KMS-11 (cell line): ENCODE results near the gene FHIT.

Experiments used
- H2AFZ ChIP-seq: fragments of 200-600 bp; sonication (generic); 2 replicates; pipeline ENCODE4 v1.6.1; 2016; ENCODE audit warnings: antibody characterized with exemption, mixed run types, low read depth
- H3K27ac ChIP-seq: fragments of 200-600 bp; sonication (generic); 2 replicates; pipeline ENCODE4 v1.6.1; 2016; ENCODE audit warnings: mild to moderate bottlenecking, mixed run types
- H3K27me3 ChIP-seq: fragments of 200-600 bp; sonication (generic); 2 replicates; pipeline ENCODE4 v1.6.1; 2017; ENCODE audit warnings: mild to moderate bottlenecking, low read depth, mixed run types, moderate library complexity; ENCODE audit not compliant: insufficient read depth
- H3K36me3 ChIP-seq: fragments of 200-600 bp; sonication (generic); 2 replicates; pipeline ENCODE4 v1.6.1; 2017; ENCODE audit warnings: mild to moderate bottlenecking, mixed run types; ENCODE audit not compliant: insufficient read depth
- H3K4me1 ChIP-seq: fragments of 200-600 bp; sonication (generic); 2 replicates; pipeline ENCODE4 v1.6.1; 2016; ENCODE audit warnings: mild to moderate bottlenecking, low read depth, mixed run types; ENCODE audit not compliant: poor library complexity, severe bottlenecking
- H3K4me2 ChIP-seq: fragments of 200-600 bp; sonication (generic); 2 replicates; pipeline ENCODE4 v1.7.0; 2016; ENCODE audit warnings: mild to moderate bottlenecking, mixed run types
- H3K4me3 ChIP-seq: fragments of 200-600 bp; sonication (generic); IDR thresholded peaks from 2 replicates; pipeline ENCODE4 v1.6.1; 2017; ENCODE audit warnings: low read depth, low read length, mixed read lengths; ENCODE audit not compliant: insufficient read depth
- H3K79me2 ChIP-seq: fragments of 200-600 bp; sonication (generic); 2 replicates; pipeline ENCODE4 v1.6.1; 2016; ENCODE audit warnings: low read depth, mixed run types; ENCODE audit not compliant: insufficient read depth
- H3K9ac ChIP-seq: fragments of 200-600 bp; sonication (generic); 2 replicates; pipeline ENCODE4 v1.6.1; 2016; ENCODE audit warnings: mild to moderate bottlenecking, mixed run types
- H4K20me1 ChIP-seq: fragments of 200-600 bp; sonication (generic); 2 replicates; pipeline ENCODE4 v1.6.1; 2016; ENCODE audit warnings: mild to moderate bottlenecking, mixed run types; ENCODE audit not compliant: insufficient read depth
- TF ChIP-seq, protein P1 (sequence below): fragments of 200-600 bp; sonication (generic); conservative IDR thresholded peaks from 2 replicates; pipeline ENCODE4 v1.6.1; 2017; ENCODE audit warnings: low read depth, mild to moderate bottlenecking, antibody characterized with exemption, low read length, moderate library complexity, mixed read lengths

Gene FHIT

DNA sequence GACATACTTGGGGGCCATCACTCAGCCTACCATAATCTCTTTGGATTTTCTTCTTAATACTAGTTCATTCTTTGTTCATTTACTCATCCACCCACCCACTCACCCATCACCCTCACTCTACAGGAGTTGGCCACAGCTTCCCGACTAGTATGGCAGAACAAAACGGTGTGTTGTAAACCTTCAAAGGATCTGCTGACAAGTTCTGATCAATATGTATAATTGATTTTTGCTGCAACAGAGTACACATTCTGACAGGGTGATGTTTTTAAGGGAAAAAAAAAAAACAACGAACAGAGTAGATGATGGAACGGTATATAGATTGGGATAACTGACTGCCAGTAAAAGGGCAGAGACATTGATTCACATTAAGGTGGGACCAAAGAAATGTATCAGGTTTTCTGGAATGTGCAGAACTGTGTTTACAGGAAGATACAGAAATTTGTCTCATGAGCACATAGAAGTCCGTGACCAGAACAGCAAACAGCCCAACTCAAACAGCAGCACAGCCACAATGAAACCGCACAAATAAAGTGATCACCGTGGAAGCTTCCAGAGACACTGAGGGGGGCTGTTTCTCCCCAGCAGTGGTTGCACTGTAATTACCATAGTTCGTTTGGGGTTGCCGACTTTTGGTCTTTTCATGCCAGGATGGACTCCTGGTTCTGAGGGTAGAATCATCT, 931.9 kb downstream of the FHIT start:
- Histone ChIP-seq H2AFZ (no peak overlapping the region), H3K79me2 (no peaks in the 10 kb centered on the region), H4K20me1 (no peaks in the 10 kb centered on the region), H3K4me3 (no peak overlapping the region), H3K4me2 (no peak overlapping the region), H3K4me1 (no peaks in the 10 kb centered on the region), H3K36me3 (no peaks in the 10 kb centered on the region), H3K27ac (no peak overlapping the region), H3K9ac (no peak overlapping the region), H3K27me3 (no peaks in the 10 kb centered on the region)
- TF ChIP-seq, protein P1, sequence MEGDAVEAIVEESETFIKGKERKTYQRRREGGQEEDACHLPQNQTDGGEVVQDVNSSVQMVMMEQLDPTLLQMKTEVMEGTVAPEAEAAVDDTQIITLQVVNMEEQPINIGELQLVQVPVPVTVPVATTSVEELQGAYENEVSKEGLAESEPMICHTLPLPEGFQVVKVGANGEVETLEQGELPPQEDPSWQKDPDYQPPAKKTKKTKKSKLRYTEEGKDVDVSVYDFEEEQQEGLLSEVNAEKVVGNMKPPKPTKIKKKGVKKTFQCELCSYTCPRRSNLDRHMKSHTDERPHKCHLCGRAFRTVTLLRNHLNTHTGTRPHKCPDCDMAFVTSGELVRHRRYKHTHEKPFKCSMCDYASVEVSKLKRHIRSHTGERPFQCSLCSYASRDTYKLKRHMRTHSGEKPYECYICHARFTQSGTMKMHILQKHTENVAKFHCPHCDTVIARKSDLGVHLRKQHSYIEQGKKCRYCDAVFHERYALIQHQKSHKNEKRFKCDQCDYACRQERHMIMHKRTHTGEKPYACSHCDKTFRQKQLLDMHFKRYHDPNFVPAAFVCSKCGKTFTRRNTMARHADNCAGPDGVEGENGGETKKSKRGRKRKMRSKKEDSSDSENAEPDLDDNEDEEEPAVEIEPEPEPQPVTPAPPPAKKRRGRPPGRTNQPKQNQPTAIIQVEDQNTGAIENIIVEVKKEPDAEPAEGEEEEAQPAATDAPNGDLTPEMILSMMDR, result no peak

DNA sequence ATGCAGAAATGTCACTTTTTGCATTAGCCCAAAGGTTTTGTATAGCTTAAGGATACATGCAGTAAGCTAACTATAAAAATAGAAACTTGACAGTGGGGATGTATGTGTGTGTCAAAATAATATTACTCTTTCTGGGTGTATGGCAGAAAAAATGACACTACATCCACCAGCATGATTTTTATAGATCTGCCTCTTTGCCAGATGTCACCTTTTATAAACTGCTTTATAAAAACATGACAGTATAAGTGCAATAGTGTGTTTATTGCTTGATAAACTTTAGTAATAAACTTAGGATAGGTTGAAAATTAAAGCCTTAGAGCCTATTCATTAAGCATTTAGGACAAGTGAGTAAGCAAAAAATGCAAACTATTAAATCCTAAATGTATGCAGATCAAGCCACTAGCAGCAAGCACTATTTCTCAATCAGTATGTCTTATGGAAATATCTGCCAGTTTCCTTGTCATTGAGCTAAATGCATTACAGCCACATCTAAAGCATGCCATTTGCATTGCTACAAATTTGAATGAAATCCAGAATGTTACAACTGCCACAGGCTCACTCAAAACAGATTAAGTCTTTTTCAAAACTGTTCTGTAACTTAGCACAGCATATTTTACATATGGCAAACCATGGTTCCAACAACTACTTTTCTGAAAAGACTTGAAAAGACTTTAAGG, 935.0 kb downstream of the FHIT start:
- Histone ChIP-seq H4K20me1 (no peaks in the 10 kb centered on the region), H3K36me3 (no peaks in the 10 kb centered on the region), H3K4me3 (no peak overlapping the region), H3K9ac (no peak overlapping the region), H3K27me3 (no peaks in the 10 kb centered on the region), H3K4me1 (no peaks in the 10 kb centered on the region), H2AFZ (no peak overlapping the region), H3K4me2 (no peak overlapping the region), H3K27ac (no peak overlapping the region), H3K79me2 (no peaks in the 10 kb centered on the region)
- TF ChIP-seq, protein P1, result no peak

DNA sequence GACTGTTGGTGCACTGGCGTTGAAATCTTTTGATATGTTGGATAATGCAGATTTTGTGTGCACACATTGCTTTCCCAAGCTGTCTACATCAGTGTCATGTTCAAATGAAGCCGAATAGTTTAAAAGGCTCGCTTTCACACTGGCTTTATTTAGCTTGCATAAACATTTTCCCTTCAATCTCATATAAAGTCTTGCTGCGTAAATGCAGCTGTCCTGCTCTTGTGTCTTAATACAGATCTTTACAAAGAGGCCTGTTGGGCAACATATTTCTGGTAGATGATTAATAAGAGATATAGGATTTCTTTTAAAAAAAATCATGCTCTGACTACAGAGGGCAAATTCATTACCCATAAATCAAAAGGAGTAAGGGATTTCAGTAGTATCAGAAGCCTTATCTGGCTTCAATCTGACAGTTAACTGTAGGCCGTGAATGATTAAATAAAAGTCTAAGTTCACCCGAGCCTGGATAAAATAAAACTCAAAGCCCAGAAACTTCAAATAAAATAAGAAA, 937.2 kb downstream of the FHIT start:
- H4K20me1 ChIP-seq, result no peaks in the 10 kb centered on the region
- H3K9ac ChIP-seq, result no peak overlapping the region
- H3K4me1 ChIP-seq, result no peaks in the 10 kb centered on the region
- H3K4me2 ChIP-seq, result no peak overlapping the region
- H3K4me3 ChIP-seq, result no peak overlapping the region
- no peaks in the 10 kb centered on the region for H3K36me3 ChIP-seq
- H3K27me3 ChIP-seq, result no peaks in the 10 kb centered on the region
- no peaks in the 10 kb centered on the region for H3K79me2 ChIP-seq
- no peak overlapping the region for H2AFZ ChIP-seq
- TF ChIP-seq, protein P1, result no peak
- no peak overlapping the region for H3K27ac ChIP-seq

DNA sequence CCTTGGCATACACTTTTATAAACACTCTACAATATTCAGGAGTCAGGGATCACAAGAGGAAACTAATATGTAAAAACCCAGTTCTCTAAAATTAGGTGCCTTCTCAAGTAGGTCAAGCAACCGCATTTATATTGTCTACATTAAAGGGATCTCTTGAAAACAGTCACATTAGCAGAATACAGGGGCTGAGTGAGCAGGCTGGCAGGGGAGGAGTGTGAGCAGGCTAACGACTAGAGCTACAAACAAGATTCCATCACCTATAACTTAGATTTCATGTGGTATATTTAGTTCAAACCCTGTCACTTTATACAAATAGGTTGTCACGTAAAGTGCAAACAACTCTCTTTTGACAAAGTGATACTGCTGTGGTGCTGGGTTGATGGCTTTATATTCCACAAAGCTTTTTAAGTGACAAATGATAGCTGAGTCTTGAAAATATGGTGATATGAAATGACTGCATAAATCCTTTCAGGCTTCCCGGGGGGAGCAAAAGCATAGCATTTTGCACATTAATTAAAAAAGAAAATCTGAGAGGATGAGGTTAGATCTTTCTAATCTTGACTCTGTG, 937.9 kb downstream of the FHIT start:
- Histone ChIP-seq H3K4me1 (no peaks in the 10 kb centered on the region), H3K79me2 (no peaks in the 10 kb centered on the region), H4K20me1 (no peaks in the 10 kb centered on the region), H3K9ac (no peak overlapping the region), H3K27ac (no peak overlapping the region), H3K27me3 (no peaks in the 10 kb centered on the region), H3K36me3 (no peaks in the 10 kb centered on the region), H3K4me2 (no peak overlapping the region), H2AFZ (no peak overlapping the region), H3K4me3 (no peak overlapping the region)
- TF ChIP-seq, protein P1, result no peak
